Superior temporal gyrus (tissue), 1 donor: Measurements from ENCODE around the gene MYOM1.
"Not testable (repeated sequence)": the region's sequence is repeated elsewhere in the genome, so short reads cannot be mapped to it uniquely, and the experiment has no call there.

Source experiments
- DNase-seq: peaks from one replicate; pipeline ENCODE4 v3.0.0-alpha.2; 2016; ENCODE audit errors: extremely low spot score

The MYOM1 gene

GRCh38 chr18:3086871-3087270 is 132.9 kb downstream of the MYOM1 start:
- DNase-seq: no peak

GRCh38 chr18:3085612-3086011 is 134.2 kb downstream of the MYOM1 start:
- DNase-seq: no peak

GRCh38 chr18:3084206-3084605 is 135.6 kb downstream of the MYOM1 start:
- DNase-seq: no peak

- no peak for DNase-seq
Observed at GRCh38 chr18:3083766-3084165, 136.0 kb downstream of the MYOM1 start.

GRCh38 chr18:3081584-3081991 is 138.2 kb downstream of the MYOM1 start:
- no peak for DNase-seq

GRCh38 chr18:3079653-3080052 is 140.1 kb downstream of the MYOM1 start:
- DNase-seq: no peak

- DNase-seq: no peak
Observed at GRCh38 chr18:3075491-3075890, 144.3 kb downstream of the MYOM1 start.

GRCh38 chr18:3074087-3074486 is 145.7 kb downstream of the MYOM1 start:
- no peak for DNase-seq

- DNase-seq: not testable (repeated sequence)
Observed at GRCh38 chr18:3073353-3073752, 146.4 kb downstream of the MYOM1 start.

GRCh38 chr18:3071676-3072075 is 148.1 kb downstream of the MYOM1 start:
- no peak for DNase-seq

GRCh38 chr18:3069671-3070433 is 149.9 kb downstream of the MYOM1 start:
- DNase-seq: no peak

GRCh38 chr18:3067722-3068121 is 152.0 kb downstream of the MYOM1 start:
- DNase-seq: no peak

GRCh38 chr18:3067165-3067661 is 152.6 kb downstream of the MYOM1 start:
- DNase-seq: no peak

GRCh38 chr18:3066341-3067110 is 153.2 kb downstream of the MYOM1 start:
- no peak for DNase-seq

GRCh38 chr18:3063766-3064165 is 156.0 kb downstream of the MYOM1 start:
- DNase-seq: not testable (repeated sequence)

GRCh38 chr18:3062798-3063680 is 156.7 kb downstream of the MYOM1 start:
- peak; percentile 83 for DNase-seq

GRCh38 chr18:3061581-3062312 is 158.0 kb downstream of the MYOM1 start:
- DNase-seq: no peak

- no peak for DNase-seq
Observed at GRCh38 chr18:3060667-3061580, 158.8 kb downstream of the MYOM1 start.

GRCh38 chr18:3059272-3059671 is 160.5 kb downstream of the MYOM1 start:
- no peak for DNase-seq
